Head of caudate nucleus (tissue), 42 donors: ENCODE data around the gene LRRC23.

Experiments
- DNase-seq, 42 donors: peaks; one replicate each; pipeline versions ENCODE4 v3.0.0 to v3.0.0-alpha.2; 2020 to 2021; ENCODE audit warnings: mixed read lengths in 7 of 42
- intact Hi-C: fragments of 100-400 bp; cut with DNase I; formaldehyde crosslinking; loops from one replicate; pipeline ENCODE4 v1.15.0; 2022

The LRRC23 gene

DNA sequence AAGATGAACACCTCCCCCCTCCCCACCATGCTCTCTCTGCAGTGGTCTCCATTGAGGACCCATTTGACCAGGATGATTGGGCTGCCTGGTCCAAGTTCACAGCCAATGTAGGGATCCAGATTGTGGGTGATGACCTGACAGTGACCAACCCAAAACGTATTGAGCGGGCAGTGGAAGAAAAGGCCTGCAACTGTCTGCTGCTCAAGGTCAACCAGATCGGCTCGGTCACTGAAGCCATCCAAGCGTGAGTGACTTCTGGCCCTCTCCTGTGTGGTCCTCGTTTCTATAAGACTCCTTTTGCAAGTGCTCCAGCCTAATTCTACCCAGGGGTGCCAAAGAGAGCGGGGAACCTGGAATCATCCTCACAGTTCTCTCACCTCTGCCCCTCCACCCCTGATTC, 16.9 kb downstream of the LRRC23 start:
- peak in 1 of 42 donors; percentile 2 for DNase-seq
- intact Hi-C loops = no loop called here

DNA sequence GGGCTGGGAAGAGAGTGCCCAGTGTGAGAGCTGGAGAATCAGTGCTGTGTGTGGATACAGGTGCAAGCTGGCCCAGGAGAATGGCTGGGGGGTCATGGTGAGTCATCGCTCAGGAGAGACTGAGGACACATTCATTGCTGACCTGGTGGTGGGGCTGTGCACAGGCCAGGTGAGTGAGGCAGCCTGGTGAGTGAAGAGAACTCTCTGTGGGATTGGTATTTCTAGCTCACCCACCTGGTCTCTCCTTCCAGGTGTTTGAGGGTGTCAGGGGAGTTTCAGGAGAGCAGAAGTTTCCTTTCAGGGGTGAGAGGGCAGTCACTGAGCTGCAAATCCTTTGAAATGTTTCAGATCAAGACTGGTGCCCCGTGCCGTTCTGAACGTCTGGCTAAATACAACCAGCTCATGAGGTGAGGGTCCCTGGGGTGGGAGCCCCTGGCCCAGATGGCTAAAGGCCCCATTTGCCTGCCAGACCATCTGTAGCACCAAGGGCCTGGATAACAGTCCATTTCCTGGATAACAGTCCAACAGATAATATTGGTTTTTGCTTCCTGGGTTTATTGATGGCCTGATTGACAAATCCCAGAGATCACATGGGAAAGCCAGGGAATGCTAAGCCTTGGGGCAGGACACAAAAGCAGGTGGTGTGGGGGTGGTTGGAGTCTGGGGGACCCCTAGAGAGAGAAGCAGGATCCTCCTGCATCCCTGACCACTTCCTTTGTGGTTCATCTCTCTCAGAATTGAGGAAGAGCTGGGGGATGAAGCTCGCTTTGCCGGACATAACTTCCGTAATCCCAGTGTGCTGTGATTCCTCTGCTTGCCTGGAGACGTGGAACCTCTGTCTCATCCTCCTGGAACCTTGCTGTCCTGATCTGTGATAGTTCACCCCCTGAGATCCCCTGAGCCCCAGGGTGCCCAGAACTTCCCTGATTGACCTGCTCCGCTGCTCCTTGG, 17.6 kb downstream of the LRRC23 start:
- no peak for DNase-seq
- intact Hi-C loops = no loop called here

GRCh38 chr12:6923003-6923732, 18.5 kb downstream of the LRRC23 start:
- intact Hi-C loops = no loop called here
- no peak for DNase-seq

DNA sequence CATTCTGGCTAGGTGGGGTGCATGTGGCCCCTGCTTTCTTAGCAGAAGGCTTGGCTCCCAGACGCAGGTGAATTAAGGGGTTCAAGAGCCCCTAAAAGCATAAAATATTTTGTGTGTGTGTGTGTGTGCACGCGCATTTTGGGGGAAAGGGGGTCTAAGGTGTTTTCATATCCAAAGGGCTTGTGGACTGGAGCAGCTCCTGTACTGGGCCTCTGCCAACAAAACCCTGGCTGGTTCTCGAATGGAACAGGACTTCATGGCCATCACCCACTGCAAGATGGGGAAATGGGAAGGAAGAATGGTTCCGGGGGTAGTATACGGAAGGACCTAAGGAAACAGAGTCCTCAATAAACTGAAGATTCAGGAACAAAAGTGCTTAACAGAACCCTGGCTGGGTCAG, 19.2 kb downstream of the LRRC23 start:
- no peak for DNase-seq
- intact Hi-C loops = no loop called here

- intact Hi-C loops = no loop called here
- DNase-seq = no peak
These were observed 20.6 kb downstream of the LRRC23 start for GRCh38 chr12:6925239-6925539.

DNA sequence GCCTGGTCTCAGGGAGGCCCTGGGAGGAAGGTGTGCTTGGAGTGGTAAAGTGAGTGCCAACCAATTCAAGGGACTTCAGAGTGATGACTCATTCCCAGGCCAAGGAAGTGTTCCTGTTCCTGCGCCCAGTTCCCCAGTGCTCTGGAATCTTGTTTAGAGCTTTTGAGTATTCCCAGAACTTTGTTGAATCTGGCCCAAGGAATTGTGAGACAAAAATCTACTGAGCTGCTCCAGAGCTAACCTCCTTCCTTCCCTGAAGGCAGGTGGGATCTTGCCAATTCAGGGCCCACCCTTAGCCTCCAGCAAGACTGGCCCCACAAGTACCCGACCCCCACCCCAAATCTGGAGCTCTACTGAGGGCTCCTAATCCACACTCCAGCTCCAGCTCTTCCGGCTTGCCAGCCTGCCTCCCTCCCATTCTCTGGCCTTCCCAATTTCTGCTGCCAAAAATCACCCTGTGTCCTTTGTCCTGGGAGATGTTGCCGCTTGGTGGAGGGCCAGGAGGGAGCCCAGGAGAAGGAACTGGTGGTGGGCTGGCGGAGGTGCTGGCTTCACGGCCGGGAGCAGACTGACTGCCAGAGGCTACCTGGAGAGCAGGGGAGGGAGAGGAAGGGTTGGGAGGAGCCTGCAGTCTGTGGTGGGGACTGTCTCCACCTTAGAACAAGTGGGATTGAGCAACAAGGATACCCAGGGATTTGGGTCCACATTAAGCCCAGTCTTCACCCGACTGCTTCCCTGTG, 21.1 kb downstream of the LRRC23 start:
- intact Hi-C loops = no loop called here
- peak in 31 of 42 donors; percentile 39 to 80 (median 61) for DNase-seq

DNA sequence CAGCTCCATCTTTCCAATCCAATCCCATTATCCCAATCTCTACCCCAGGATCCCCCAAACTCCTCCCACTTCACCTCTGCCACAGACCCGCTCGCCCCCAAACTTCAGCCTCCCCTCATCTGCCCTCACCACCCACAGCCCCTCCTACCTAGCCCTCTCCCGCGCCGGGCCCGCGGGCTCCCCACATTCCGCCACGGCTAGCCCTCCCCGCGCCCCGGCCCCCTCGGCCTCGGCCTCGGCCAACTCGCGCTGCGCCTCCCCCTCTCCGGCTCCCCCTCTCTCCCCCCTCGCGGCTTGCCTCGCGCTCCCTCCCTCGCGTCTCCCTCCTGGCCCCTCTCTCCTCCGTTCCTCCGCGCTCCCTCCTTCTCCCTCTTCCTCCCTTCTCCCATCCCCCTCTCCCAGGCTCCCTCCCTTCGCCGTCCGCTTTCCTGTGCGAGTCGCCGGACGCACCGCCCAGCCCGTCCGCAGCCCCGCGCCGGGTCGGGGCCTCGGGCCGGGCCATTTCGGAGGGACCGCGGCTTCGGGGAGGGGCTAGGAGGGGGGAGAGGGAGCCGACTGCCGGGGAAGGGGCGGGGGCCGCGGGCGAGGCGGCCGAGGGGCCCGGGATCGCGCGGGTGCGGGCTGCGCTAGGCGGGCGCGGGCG, 22.9 kb downstream of the LRRC23 start, which contains the start of gene ATN1:
TSS of gene ATN1 (plus strand) at position 581 of the 643 bp plus-strand sequence. CDS start 6,043 bp downstream, outside the sequence.
- intact Hi-C loops = no loop called here
- peak; percentile 61 to 95 (median 84) for DNase-seq

- intact Hi-C loops = no loop called here
These were observed 23.5 kb downstream of the LRRC23 start for GRCh38 chr12:6928022-6928702.

GRCh38 chr12:6928703-6929407, 24.2 kb downstream of the LRRC23 start:
- intact Hi-C loops = no loop called here
- peak in 8 of 42 donors; percentile 40 to 64 (median 48) for DNase-seq

More at GRCh38 chr12:6928022-6928702, 23.5 kb downstream of the LRRC23 start:
- peak in 7 of 42 donors; percentile 17 to 59 (median 53) for DNase-seq

- no peak for DNase-seq
- intact Hi-C loops = no loop called here
These were observed 25.1 kb downstream of the LRRC23 start for GRCh38 chr12:6929466-6930452.

DNA sequence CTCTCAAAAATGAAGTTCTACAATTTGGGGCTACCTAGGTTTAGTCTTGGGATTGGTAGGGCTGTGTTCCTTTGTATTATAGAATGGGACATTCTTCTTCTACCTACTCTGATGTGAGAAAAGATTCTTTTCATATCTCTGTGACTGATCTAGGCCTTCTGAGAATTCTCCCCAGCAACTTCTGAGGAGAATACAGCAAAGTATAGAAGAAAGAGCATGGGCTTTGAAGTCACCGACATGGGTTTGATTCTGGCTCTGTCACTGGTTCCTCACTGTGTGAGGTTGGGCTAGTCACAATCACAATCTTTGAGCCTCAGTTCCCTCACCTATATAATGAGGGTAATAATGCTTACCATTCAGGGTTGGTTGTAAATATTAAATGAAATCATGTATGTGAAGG, 28.1 kb downstream of the LRRC23 start:
- no peak for DNase-seq
- intact Hi-C loops = no loop called here

DNA sequence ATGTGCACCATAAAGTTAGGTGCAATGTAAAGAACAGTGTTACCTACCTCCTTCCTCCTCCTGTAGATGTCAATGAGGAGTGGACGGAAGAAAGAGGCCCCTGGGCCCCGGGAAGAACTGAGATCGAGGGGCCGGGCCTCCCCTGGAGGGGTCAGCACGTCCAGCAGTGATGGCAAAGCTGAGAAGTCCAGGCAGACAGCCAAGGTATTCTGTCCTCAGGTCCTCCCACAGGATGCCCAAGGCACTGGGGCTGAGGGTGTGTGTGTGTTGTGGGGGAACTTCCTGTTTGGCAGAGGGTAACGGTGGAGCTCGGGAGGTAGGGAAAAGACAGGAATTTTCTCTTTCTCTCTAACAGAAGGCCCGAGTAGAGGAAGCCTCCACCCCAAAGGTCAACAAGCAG, 29.5 kb downstream of the LRRC23 start:
- intact Hi-C loops = no loop called here
- DNase-seq = no peak

DNA sequence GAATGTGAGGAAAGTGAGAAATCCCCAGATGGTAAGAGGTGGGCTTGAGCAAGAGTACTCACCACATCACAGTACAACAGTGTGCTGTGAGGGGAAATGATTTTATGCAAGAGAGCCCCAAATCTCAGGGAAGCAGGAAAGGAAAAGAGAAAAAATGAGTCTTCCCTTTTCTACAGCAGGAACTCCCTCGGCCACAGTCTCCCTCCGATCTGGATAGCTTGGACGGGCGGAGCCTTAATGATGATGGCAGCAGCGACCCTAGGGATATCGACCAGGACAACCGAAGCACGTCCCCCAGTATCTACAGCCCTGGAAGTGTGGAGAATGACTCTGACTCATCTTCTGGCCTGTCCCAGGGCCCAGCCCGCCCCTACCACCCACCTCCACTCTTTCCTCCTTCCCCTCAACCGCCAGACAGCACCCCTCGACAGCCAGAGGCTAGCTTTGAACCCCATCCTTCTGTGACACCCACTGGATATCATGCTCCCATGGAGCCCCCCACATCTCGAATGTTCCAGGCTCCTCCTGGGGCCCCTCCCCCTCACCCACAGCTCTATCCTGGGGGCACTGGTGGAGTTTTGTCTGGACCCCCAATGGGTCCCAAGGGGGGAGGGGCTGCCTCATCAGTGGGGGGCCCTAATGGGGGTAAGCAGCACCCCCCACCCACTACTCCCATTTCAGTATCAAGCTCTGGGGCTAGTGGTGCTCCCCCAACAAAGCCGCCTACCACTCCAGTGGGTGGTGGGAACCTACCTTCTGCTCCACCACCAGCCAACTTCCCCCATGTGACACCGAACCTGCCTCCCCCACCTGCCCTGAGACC, 31.0 kb downstream of the LRRC23 start:
- intact Hi-C loops = no loop called here
- DNase-seq = no peak

GRCh38 chr12:6936194-6936635, 31.6 kb downstream of the LRRC23 start:
- intact Hi-C loops = no loop called here
- no peak for DNase-seq

GRCh38 chr12:6936636-6937480, 32.2 kb downstream of the LRRC23 start:
- peak in 7 of 42 donors; percentile 20 to 72 (median 40) for DNase-seq
- intact Hi-C loops = no loop called here
